A673 (cell line): ENCODE results near the gene HPS1. TPM values are rescaled to one million over a fixed set of nuclear protein-coding genes. Genes with fewer than 3 reads are reported as not detected.

Experiments used
- BruUV-seq: library from RNA; stranded (reverse); fragments of 400-500 nt; replicated peaks from 2 replicates; lab custom pipeline; 2021; lab: Mats Ljungman, UMichigan
- CTCF ChIA-PET: fragments of 300-600 bp; sonication (Branson Sonifier 250); formaldehyde crosslinking; loops from one replicate; lab custom pipeline; 2022; ENCODE audit warnings: antibody characterized with exemption; lab: Charles Lee
- POLR2A ChIA-PET: fragments of 300-600 bp; sonication (Branson Sonifier 250); formaldehyde crosslinking; loops from one replicate; lab custom pipeline; 2022; ENCODE audit warnings: antibody characterized with exemption; ENCODE audit not compliant: low non-redundant PET; lab: Charles Lee
- DNase-seq: peaks from one replicate; pipeline ENCODE4 v3.0.0-alpha.2; 2015; ENCODE audit warnings: low spot score
- H3K27ac ChIP-seq: fragments of 200-600 bp; sonication (generic); 2 replicates; pipeline ENCODE4 v1.5.1; 2016; ENCODE audit warnings: mixed run types, low read depth, mild to moderate bottlenecking, mixed read lengths, antibody characterized with exemption, low read length; ENCODE audit not compliant: poor library complexity, severe bottlenecking
- H3K27me3 ChIP-seq: fragments of 200-600 bp; sonication (generic); replicated peaks from 2 replicates; pipeline ENCODE4 v1.6.1; 2017; ENCODE audit warnings: mixed run types, low read depth, mild to moderate bottlenecking, mixed read lengths, antibody characterized with exemption, low read length; ENCODE audit not compliant: insufficient read depth, poor library complexity
- H3K36me3 ChIP-seq: fragments of 200-600 bp; sonication (generic); 2 replicates; pipeline ENCODE4 v1.6.1; 2016; ENCODE audit warnings: mixed run types, mild to moderate bottlenecking, mixed read lengths, antibody characterized with exemption, low read length; ENCODE audit not compliant: insufficient read depth, poor library complexity, severe bottlenecking
- H3K4me1 ChIP-seq: fragments of 200-600 bp; sonication (generic); 2 replicates; pipeline ENCODE4 v1.6.1; 2017; ENCODE audit warnings: mixed run types, mild to moderate bottlenecking, mixed read lengths, antibody characterized with exemption, low read length; ENCODE audit not compliant: insufficient read depth, poor library complexity, severe bottlenecking
- H3K4me3 ChIP-seq: fragments of 200-600 bp; sonication (generic); 2 replicates; pipeline ENCODE4 v1.5.1; 2016; ENCODE audit warnings: low read depth, mixed run types, mild to moderate bottlenecking, mixed read lengths, low read length; ENCODE audit not compliant: poor library complexity, severe bottlenecking
- H3K9me3 ChIP-seq: fragments of 200-600 bp; sonication (generic); 2 replicates; pipeline ENCODE4 v1.6.1; 2016; ENCODE audit warnings: mixed run types, low read depth, mild to moderate bottlenecking, mixed read lengths, antibody characterized with exemption, low read length; ENCODE audit not compliant: poor library complexity, severe bottlenecking
- EZH2 ChIP-seq: fragments of 200-600 bp; sonication (generic); IDR thresholded peaks from 2 replicates; pipeline ENCODE4 v1.6.1; 2017; ENCODE audit warnings: borderline replicate concordance, low read depth, mild to moderate bottlenecking, mixed read lengths, antibody characterized with exemption, low read length; ENCODE audit not compliant: poor library complexity, severe bottlenecking
- intact Hi-C: fragments of 100-400 bp; cut with micrococcal nuclease; formaldehyde crosslinking; loops from one replicate; pipeline ENCODE4 v1.10.0; 2022; ENCODE audit not compliant: unreplicated experiment
- total RNA-seq: library from RNA; stranded (reverse); gene quantifications from 2 replicates; pipeline ENCODE4 v1.2.3, GENCODE V29; 2021
- TF ChIP-seq, protein P1 (sequence below): fragments of 300-800, 200-600 bp; sonication (generic); conservative IDR thresholded peaks from 2 replicates; pipeline ENCODE4 v1.5.1; 2017; ENCODE audit warnings: low read depth, mild to moderate bottlenecking, antibody characterized with exemption, low read length, moderate library complexity, mixed read lengths

Gene HPS1
- total RNA-seq, 1 experiment from 2014 or later, result 40.6 TPM

GRCh38 chr10:98417973-98418664, 28.6 kb downstream of the HPS1 start:
- DNase-seq, result no peak
- no peaks in the 10 kb centered on the region for H3K36me3 ChIP-seq
- intact Hi-C loops, result no loop called here
- H3K4me1 ChIP-seq, result peaks cover 5% of the 10 kb centered on the region
- H3K27ac ChIP-seq, result no peak overlapping the region
- ChIA-PET POLR2A (no interaction called here), CTCF (no interaction called here)
- no peak for TF ChIP-seq EZH2
- TF ChIP-seq, protein P1, sequence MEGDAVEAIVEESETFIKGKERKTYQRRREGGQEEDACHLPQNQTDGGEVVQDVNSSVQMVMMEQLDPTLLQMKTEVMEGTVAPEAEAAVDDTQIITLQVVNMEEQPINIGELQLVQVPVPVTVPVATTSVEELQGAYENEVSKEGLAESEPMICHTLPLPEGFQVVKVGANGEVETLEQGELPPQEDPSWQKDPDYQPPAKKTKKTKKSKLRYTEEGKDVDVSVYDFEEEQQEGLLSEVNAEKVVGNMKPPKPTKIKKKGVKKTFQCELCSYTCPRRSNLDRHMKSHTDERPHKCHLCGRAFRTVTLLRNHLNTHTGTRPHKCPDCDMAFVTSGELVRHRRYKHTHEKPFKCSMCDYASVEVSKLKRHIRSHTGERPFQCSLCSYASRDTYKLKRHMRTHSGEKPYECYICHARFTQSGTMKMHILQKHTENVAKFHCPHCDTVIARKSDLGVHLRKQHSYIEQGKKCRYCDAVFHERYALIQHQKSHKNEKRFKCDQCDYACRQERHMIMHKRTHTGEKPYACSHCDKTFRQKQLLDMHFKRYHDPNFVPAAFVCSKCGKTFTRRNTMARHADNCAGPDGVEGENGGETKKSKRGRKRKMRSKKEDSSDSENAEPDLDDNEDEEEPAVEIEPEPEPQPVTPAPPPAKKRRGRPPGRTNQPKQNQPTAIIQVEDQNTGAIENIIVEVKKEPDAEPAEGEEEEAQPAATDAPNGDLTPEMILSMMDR, result no peak
- no peaks in the 10 kb centered on the region for H3K9me3 ChIP-seq
- BruUV-seq, result no TSS peak
- H3K4me3 ChIP-seq, result no peak overlapping the region
- no peaks in the 10 kb centered on the region for H3K27me3 ChIP-seq

DNA sequence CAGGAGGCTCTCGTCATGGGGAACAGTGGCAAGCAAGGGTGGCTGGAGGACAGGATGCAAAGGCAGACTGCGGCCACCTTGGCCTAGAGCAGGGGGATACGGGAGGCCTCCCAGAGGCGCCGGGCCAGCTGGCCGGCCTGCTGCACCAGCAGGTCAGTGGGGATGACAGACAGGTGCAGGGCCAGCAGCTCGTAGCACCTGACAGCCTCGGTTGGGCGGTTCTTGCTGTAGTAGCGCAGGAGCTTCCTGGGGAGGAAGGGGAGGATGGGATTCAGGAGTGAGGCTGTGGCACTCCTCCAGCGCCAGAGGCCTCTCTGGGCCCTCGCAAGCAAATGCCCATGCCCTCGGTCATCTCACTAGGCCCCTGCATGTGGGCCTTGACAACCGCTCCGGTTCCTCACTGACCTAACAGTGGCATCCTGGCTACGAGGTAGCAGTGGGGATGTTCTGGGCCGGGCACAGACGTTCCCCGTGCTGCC, 29.2 kb downstream of the HPS1 start:
- Histone ChIP-seq H3K36me3 (no peaks in the 10 kb centered on the region), H3K9me3 (no peaks in the 10 kb centered on the region), H3K4me1 (peaks cover 5% of the 10 kb centered on the region), H3K27me3 (no peaks in the 10 kb centered on the region), H3K27ac (no peak overlapping the region), H3K4me3 (no peak overlapping the region)
- no peak for DNase-seq
- BruUV-seq, result no TSS peak
- CTCF ChIA-PET, result no interaction called here
- POLR2A ChIA-PET, result no interaction called here
- TF ChIP-seq, protein P1, result no peak
- TF ChIP-seq EZH2, result no peak
- intact Hi-C loops, result no loop called here

DNA sequence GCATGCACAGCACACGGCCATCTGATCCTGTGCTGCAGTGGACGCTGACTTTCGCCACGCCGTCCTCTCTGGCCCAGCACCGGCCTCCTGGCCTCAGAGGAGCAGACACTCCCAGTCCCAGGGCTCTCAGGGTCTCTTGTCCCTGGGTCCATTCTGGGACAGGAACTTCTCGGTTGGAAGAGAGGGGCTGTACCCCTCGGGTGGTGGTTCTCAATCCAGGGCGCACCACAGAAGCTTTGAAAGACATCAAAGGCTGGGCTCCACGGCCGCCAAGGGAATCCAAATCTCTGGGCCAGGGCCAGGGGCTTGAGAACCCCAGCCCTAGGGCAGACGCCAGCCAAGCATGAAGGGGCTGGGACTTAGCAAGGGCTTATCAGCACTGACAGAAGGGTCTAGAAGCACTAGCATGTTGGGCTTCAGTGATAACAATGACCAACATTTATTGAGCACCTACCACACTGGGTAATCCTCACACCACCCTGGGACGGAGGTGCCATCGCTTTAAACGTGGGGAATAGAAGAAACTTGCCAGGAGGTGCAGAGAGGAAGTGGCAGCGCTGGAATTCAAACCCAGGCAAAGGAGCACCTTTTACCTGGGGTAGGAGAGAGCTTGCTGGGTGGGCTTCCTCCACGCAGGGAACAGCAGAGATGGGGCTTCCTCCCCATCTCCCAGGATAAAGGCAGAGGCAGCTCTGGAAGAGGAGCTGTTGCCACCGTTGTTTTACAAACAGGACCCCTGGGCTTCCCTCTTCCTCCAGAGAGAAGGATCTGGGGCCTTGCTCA, 29.9 kb downstream of the HPS1 start:
- H3K27ac ChIP-seq, result no peak overlapping the region
- no peaks in the 10 kb centered on the region for H3K27me3 ChIP-seq
- no peaks in the 10 kb centered on the region for H3K9me3 ChIP-seq
- ChIA-PET CTCF (no interaction called here), POLR2A (no interaction called here)
- intact Hi-C loops, result no loop called here
- BruUV-seq, result no TSS peak
- no peak overlapping the region for H3K4me3 ChIP-seq
- DNase-seq, result no peak
- H3K36me3 ChIP-seq, result no peaks in the 10 kb centered on the region
- H3K4me1 ChIP-seq, result peaks cover 5% of the 10 kb centered on the region
- TF ChIP-seq, protein P1, result no peak
- no peak for TF ChIP-seq EZH2
